ENCODE results near the gene PKD1.
A peak's percentile ranks its signal among the peaks of the same experiment; 100 is the strongest.
"Not testable (repeated sequence)": the region's sequence is repeated elsewhere in the genome, so short reads cannot be mapped to it uniquely, and the experiment has no call there.

Gene PKD1

GRCh38 chr16:2129890-2130447, 5.7 kb downstream of the PKD1 start:
- not testable (repeated sequence) for H3K36me3 ChIP-seq (ENCODE audit: insufficient read depth, low read length); H3K9me3 ChIP-seq (ENCODE audit: low read length); H3K4me3 ChIP-seq (ENCODE audit: low read length); H2AFZ ChIP-seq (ENCODE audit: low read depth, low read length); H3K27me3 ChIP-seq (ENCODE audit: insufficient read depth, low read length)
- peaks cover 25% of the 10 kb centered on the region for H3K4me1 ChIP-seq (ENCODE audit: insufficient read depth, low read length)

- H3K4me3 ChIP-seq (ENCODE audit: low read length); H3K27me3 ChIP-seq (ENCODE audit: insufficient read depth, low read length); H3K9me3 ChIP-seq (ENCODE audit: low read length); H2AFZ ChIP-seq (ENCODE audit: low read depth, low read length); H3K36me3 ChIP-seq (ENCODE audit: insufficient read depth, low read length): not testable (repeated sequence)
- H3K4me1 ChIP-seq (ENCODE audit: insufficient read depth, low read length), result peaks cover 31% of the 10 kb centered on the region
Measured at GRCh38 chr16:2129251-2129650, 6.4 kb downstream of the PKD1 start.

- H3K4me1 ChIP-seq (ENCODE audit: insufficient read depth, low read length), result peaks cover 34% of the 10 kb centered on the region
- H3K4me3 ChIP-seq (ENCODE audit: low read length); H3K36me3 ChIP-seq (ENCODE audit: insufficient read depth, low read length); H3K9me3 ChIP-seq (ENCODE audit: low read length); H2AFZ ChIP-seq (ENCODE audit: low read depth, low read length); H3K27me3 ChIP-seq (ENCODE audit: insufficient read depth, low read length): not testable (repeated sequence)
Measured at GRCh38 chr16:2127630-2128280, 7.9 kb downstream of the PKD1 start.

GRCh38 chr16:2126928-2127556, 8.7 kb downstream of the PKD1 start:
- H3K4me1 ChIP-seq (ENCODE audit: insufficient read depth, low read length), result peaks cover 34% of the 10 kb centered on the region
- H3K36me3 ChIP-seq (ENCODE audit: insufficient read depth, low read length); H3K27me3 ChIP-seq (ENCODE audit: insufficient read depth, low read length); H3K4me3 ChIP-seq (ENCODE audit: low read length); H3K9me3 ChIP-seq (ENCODE audit: low read length); H2AFZ ChIP-seq (ENCODE audit: low read depth, low read length): not testable (repeated sequence)

- peaks cover 34% of the 10 kb centered on the region for H3K4me1 ChIP-seq (ENCODE audit: insufficient read depth, low read length)
- not testable (repeated sequence) for H3K9me3 ChIP-seq (ENCODE audit: low read length); H3K27me3 ChIP-seq (ENCODE audit: insufficient read depth, low read length); H3K4me3 ChIP-seq (ENCODE audit: low read length); H3K36me3 ChIP-seq (ENCODE audit: insufficient read depth, low read length); H2AFZ ChIP-seq (ENCODE audit: low read depth, low read length)
Measured at GRCh38 chr16:2126161-2126743, 9.4 kb downstream of the PKD1 start.

GRCh38 chr16:2125609-2126008, 10.1 kb downstream of the PKD1 start:
- peaks cover 34% of the 10 kb centered on the region for H3K4me1 ChIP-seq (ENCODE audit: insufficient read depth, low read length)
- H2AFZ ChIP-seq (ENCODE audit: low read depth, low read length); H3K9me3 ChIP-seq (ENCODE audit: low read length); H3K27me3 ChIP-seq (ENCODE audit: insufficient read depth, low read length); H3K36me3 ChIP-seq (ENCODE audit: insufficient read depth, low read length): not testable (repeated sequence)
- peak overlapping the region; percentile 39 for H3K4me3 ChIP-seq (ENCODE audit: low read length)

- H3K9me3 ChIP-seq (ENCODE audit: low read length); H3K27me3 ChIP-seq (ENCODE audit: insufficient read depth, low read length); H2AFZ ChIP-seq (ENCODE audit: low read depth, low read length); H3K36me3 ChIP-seq (ENCODE audit: insufficient read depth, low read length): not testable (repeated sequence)
- Histone ChIP-seq H3K4me1 (ENCODE audit: insufficient read depth, low read length) (peaks cover 34% of the 10 kb centered on the region), H3K4me3 (ENCODE audit: low read length) (peak overlapping the region; percentile 39)
Measured at GRCh38 chr16:2124694-2125444, 10.8 kb downstream of the PKD1 start.

- not testable (repeated sequence) for H3K27me3 ChIP-seq (ENCODE audit: insufficient read depth, low read length); H2AFZ ChIP-seq (ENCODE audit: low read depth, low read length); H3K9me3 ChIP-seq (ENCODE audit: low read length); H3K4me3 ChIP-seq (ENCODE audit: low read length); H3K36me3 ChIP-seq (ENCODE audit: insufficient read depth, low read length)
- peaks cover 34% of the 10 kb centered on the region for H3K4me1 ChIP-seq (ENCODE audit: insufficient read depth, low read length)
Measured at GRCh38 chr16:2124377-2124693, 11.4 kb downstream of the PKD1 start.

GRCh38 chr16:2123706-2124376, 11.9 kb downstream of the PKD1 start:
- H2AFZ ChIP-seq (ENCODE audit: low read depth, low read length); H3K9me3 ChIP-seq (ENCODE audit: low read length); H3K4me3 ChIP-seq (ENCODE audit: low read length); H3K27me3 ChIP-seq (ENCODE audit: insufficient read depth, low read length); H3K36me3 ChIP-seq (ENCODE audit: insufficient read depth, low read length): not testable (repeated sequence)
- peaks cover 33% of the 10 kb centered on the region for H3K4me1 ChIP-seq (ENCODE audit: insufficient read depth, low read length)

GRCh38 chr16:2122934-2123683, 12.6 kb downstream of the PKD1 start:
- not testable (repeated sequence) for H3K27me3 ChIP-seq (ENCODE audit: insufficient read depth, low read length); H2AFZ ChIP-seq (ENCODE audit: low read depth, low read length); H3K36me3 ChIP-seq (ENCODE audit: insufficient read depth, low read length); H3K9me3 ChIP-seq (ENCODE audit: low read length); H3K4me3 ChIP-seq (ENCODE audit: low read length)
- peaks cover 29% of the 10 kb centered on the region for H3K4me1 ChIP-seq (ENCODE audit: insufficient read depth, low read length)

GRCh38 chr16:2122429-2122828, 13.3 kb downstream of the PKD1 start:
- Histone ChIP-seq H3K4me3 (ENCODE audit: low read length) (no peak overlapping the region), H3K4me1 (ENCODE audit: insufficient read depth, low read length) (peaks cover 29% of the 10 kb centered on the region), H2AFZ (ENCODE audit: low read depth, low read length) (no peak overlapping the region), H3K36me3 (ENCODE audit: insufficient read depth, low read length) (no peaks in the 10 kb centered on the region), H3K9me3 (ENCODE audit: low read length) (no peaks in the 10 kb centered on the region), H3K27me3 (ENCODE audit: insufficient read depth, low read length) (no peaks in the 10 kb centered on the region)

GRCh38 chr16:2121853-2122252, 13.8 kb downstream of the PKD1 start:
- Histone ChIP-seq H3K36me3 (ENCODE audit: insufficient read depth, low read length) (no peaks in the 10 kb centered on the region), H2AFZ (ENCODE audit: low read depth, low read length) (no peak overlapping the region), H3K4me1 (ENCODE audit: insufficient read depth, low read length) (peaks cover 26% of the 10 kb centered on the region), H3K9me3 (ENCODE audit: low read length) (no peaks in the 10 kb centered on the region), H3K27me3 (ENCODE audit: insufficient read depth, low read length) (no peaks in the 10 kb centered on the region), H3K4me3 (ENCODE audit: low read length) (no peak overlapping the region)

Data from neuron (in vitro differentiated cells).